H1 (cell line): Measurements from ENCODE around the gene DIPK1C. TPM values are rescaled to one million over a fixed set of nuclear protein-coding genes. Genes with fewer than 3 reads are reported as not detected.

Experiments
- CTCF ChIA-PET: fragments of 300-600 bp; sonication (Branson Sonifier 250); formaldehyde crosslinking; loops from one replicate; lab custom pipeline; 2021; ENCODE audit not compliant: partially characterized antibody; lab: Charles Lee
- POLR2A ChIA-PET: fragments of 300-600 bp; sonication (Branson Sonifier 250); formaldehyde crosslinking; loops from one replicate; lab custom pipeline; 2021; ENCODE audit warnings: inconsistent platforms; ENCODE audit not compliant: partially characterized antibody; lab: Charles Lee
- DNase-seq, 2 experiments: peaks; one replicate each; pipeline versions ENCODE4 v3.0.0 to v3.0.0-alpha.2; 2010 to 2022; ENCODE audit warnings: low spot score in 2 of 2, low read depth in 1 of 2, mixed read lengths in 1 of 2
- FAIRE-seq: peaks from 2 replicates; lab custom pipeline; 2011; peaks lifted over from hg19 to GRCh38; lab: Jason Lieb, UNC
- H2AFZ ChIP-seq: 2 replicates; pipeline ENCODE4 v1.8.1; 2012; ENCODE audit warnings: low read length, inconsistent platforms
- H2AK5ac ChIP-seq: 2 replicates; pipeline ENCODE4 v1.6.1; 2013; ENCODE audit warnings: low read depth, low read length
- H2BK120ac ChIP-seq: replicated peaks from 2 replicates; pipeline ENCODE3; 2013; ENCODE audit warnings: low read depth, low read length, inconsistent platforms
- H2BK12ac ChIP-seq: 2 replicates; pipeline ENCODE4 v1.6.1; 2013; ENCODE audit warnings: low read depth, low read length
- H2BK15ac ChIP-seq: 2 replicates; pipeline ENCODE4 v1.6.1; 2013; ENCODE audit warnings: low read length
- H2BK20ac ChIP-seq: 2 replicates; pipeline ENCODE4 v1.6.1; 2013; ENCODE audit warnings: low read length
- H2BK5ac ChIP-seq: 2 replicates; pipeline ENCODE4 v1.6.1; 2013; ENCODE audit warnings: low read depth, low read length
- H3K14ac ChIP-seq: 2 replicates; pipeline ENCODE4 v1.6.1; 2013; ENCODE audit warnings: inconsistent platforms; ENCODE audit not compliant: insufficient read length
- H3K18ac ChIP-seq: 2 replicates; pipeline ENCODE4 v1.6.1; 2013; ENCODE audit warnings: low read length; ENCODE audit errors: extremely low read depth
- H3K23ac ChIP-seq: 2 replicates; pipeline ENCODE4 v1.6.1; 2013; ENCODE audit warnings: inconsistent platforms; ENCODE audit not compliant: insufficient read length
- H3K23me2 ChIP-seq: 2 replicates; pipeline ENCODE4 v1.6.1; 2013; ENCODE audit warnings: low read depth, low read length
- H3K27ac ChIP-seq: 2 replicates; pipeline ENCODE4 v1.6.1; 2011; ENCODE audit warnings: low read depth, low read length, inconsistent platforms
- H3K27me3 ChIP-seq, 4 experiments: replicated peaks in 1 of 4; 1 replicate in 1 of 4; 2 replicates in 3 of 4; pipeline versions ENCODE4 v1.6.1 to v1.8.1; 2011 to 2013; ENCODE audit warnings: low read length in 3 of 4, mild to moderate bottlenecking in 3 of 4, inconsistent platforms in 2 of 4, mixed read lengths in 2 of 4, moderate library complexity in 1 of 4; ENCODE audit not compliant: control insufficient read depth in 3 of 4, insufficient read depth in 3 of 4; ENCODE audit errors: extremely low read depth in 1 of 4
- H3K36me3 ChIP-seq, 4 experiments: 2 replicates each; pipeline versions ENCODE4 v1.6.1 to v1.8.1; 2011 to 2013; ENCODE audit warnings: mild to moderate bottlenecking in 4 of 4, low read length in 3 of 4, moderate library complexity in 2 of 4, control low read depth in 1 of 4, inconsistent platforms in 1 of 4; ENCODE audit not compliant: insufficient read depth in 4 of 4, control insufficient read depth in 2 of 4
- H3K4ac ChIP-seq: replicated peaks from 2 replicates; pipeline ENCODE3; 2013; ENCODE audit warnings: low read length, low read depth, mixed read lengths, inconsistent platforms; ENCODE audit not compliant: insufficient read length
- H3K4me1 ChIP-seq, 4 experiments: replicated peaks in 1 of 4; 1 replicate in 1 of 4; 2 replicates in 3 of 4; pipeline versions ENCODE4 v1.6.1 to v1.8.1; 2011 to 2013; ENCODE audit warnings: low read length in 3 of 4, inconsistent platforms in 2 of 4, mixed read lengths in 1 of 4; ENCODE audit not compliant: insufficient read depth in 4 of 4, control insufficient read depth in 3 of 4
- H3K4me2 ChIP-seq, 2 experiments: 2 replicates each; pipeline versions ENCODE4 v1.6.1 to v1.8.1; 2011 to 2013; ENCODE audit warnings: low read depth in 2 of 2, low read length in 2 of 2, control low read depth in 1 of 2, inconsistent platforms in 1 of 2, mild to moderate bottlenecking in 1 of 2; ENCODE audit not compliant: insufficient read depth in 1 of 2
- H3K4me3 ChIP-seq, 4 experiments: fragments of 200-600, 300-600 bp in 1 of 4; sonication (generic), shearing (Covaris generic), sonication (Bioruptor Twin) in 1 of 4; 2 replicates each; pipeline versions ENCODE4 v1.5.1 to v1.8.1; 2011 to 2016; ENCODE audit warnings: low read length in 4 of 4, low read depth in 3 of 4, control low read depth in 2 of 4, inconsistent platforms in 2 of 4, mild to moderate bottlenecking in 2 of 4, mixed read lengths in 1 of 4, moderate library complexity in 1 of 4; ENCODE audit not compliant: insufficient read depth in 2 of 4; ENCODE audit errors: extremely low read depth in 1 of 4
- H3K56ac ChIP-seq: replicated peaks from 2 replicates; pipeline ENCODE3; 2013; ENCODE audit warnings: low read depth, mild to moderate bottlenecking, mixed read lengths, low read length, inconsistent platforms; ENCODE audit not compliant: insufficient read length
- H3K79me1 ChIP-seq: 2 replicates; pipeline ENCODE4 v1.6.1; 2013; ENCODE audit warnings: low read depth, low read length, control low read depth
- H3K79me2 ChIP-seq, 2 experiments: 2 replicates each; pipeline versions ENCODE4 v1.6.1 to v1.8.1; 2012 to 2013; ENCODE audit warnings: low read length in 2 of 2, mild to moderate bottlenecking in 2 of 2, inconsistent platforms in 1 of 2; ENCODE audit not compliant: insufficient read depth in 2 of 2, control insufficient read depth in 1 of 2
- H3K9ac ChIP-seq, 4 experiments: replicated peaks in 1 of 4; 1 replicate in 1 of 4; 2 replicates in 3 of 4; pipeline versions ENCODE4 v1.6.1 to v1.8.1; 2011 to 2013; ENCODE audit warnings: low read depth in 3 of 4, low read length in 3 of 4, control low read depth in 2 of 4, mild to moderate bottlenecking in 2 of 4, moderate library complexity in 2 of 4, inconsistent platforms in 1 of 4; ENCODE audit errors: extremely low read depth in 1 of 4
- H3K9me3 ChIP-seq, 2 experiments: 2 replicates each; pipeline versions ENCODE4 v1.6.1 to v1.8.1; 2012 to 2013; ENCODE audit warnings: mild to moderate bottlenecking in 2 of 2, moderate library complexity in 2 of 2, control low read depth in 1 of 2, inconsistent platforms in 1 of 2, low read depth in 1 of 2, low read length in 1 of 2, mixed read lengths in 1 of 2; ENCODE audit not compliant: insufficient read depth in 2 of 2
- H4K20me1 ChIP-seq, 2 experiments: replicated peaks in 1 of 2; 2 replicates each; pipeline versions ENCODE3 to v1.8.1; 2011 to 2013; ENCODE audit warnings: inconsistent platforms in 2 of 2, low read length in 2 of 2, mild to moderate bottlenecking in 1 of 2; ENCODE audit not compliant: insufficient read depth in 2 of 2, control insufficient read depth in 1 of 2
- H4K5ac ChIP-seq: 2 replicates; pipeline ENCODE4 v1.6.1; 2013; ENCODE audit warnings: low read length, low read depth, mixed read lengths, inconsistent platforms; ENCODE audit not compliant: insufficient read length
- H4K8ac ChIP-seq: 2 replicates; pipeline ENCODE4 v1.8.0; 2013; ENCODE audit warnings: mild to moderate bottlenecking, moderate library complexity, low read length, inconsistent platforms; ENCODE audit not compliant: insufficient read depth; ENCODE audit errors: extremely low read depth
- H4K91ac ChIP-seq: replicated peaks from 2 replicates; pipeline ENCODE3; 2013; ENCODE audit warnings: low read length, mixed read lengths, inconsistent platforms; ENCODE audit not compliant: insufficient read length
- BCL11A ChIP-seq, 2 experiments: IDR thresholded peaks; one replicate each; pipeline ENCODE4 v1.6.1; 2011; ENCODE audit warnings: low read depth in 2 of 2, low read length in 2 of 2, mild to moderate bottlenecking in 2 of 2
- CHD1 ChIP-seq: IDR thresholded peaks from 2 replicates; pipeline ENCODE4 v1.6.1; 2012; ENCODE audit warnings: low read depth, low read length, improper control_type of control experiment
- CREB1 ChIP-seq: IDR thresholded peaks from 2 replicates; pipeline ENCODE4 v1.6.1; 2012; ENCODE audit warnings: inconsistent platforms
- CTBP2 ChIP-seq: IDR thresholded peaks from 2 replicates; pipeline ENCODE4 v1.7.0; 2011; ENCODE audit warnings: borderline replicate concordance, mild to moderate bottlenecking, moderate library complexity, mixed read lengths, low read length; ENCODE audit not compliant: insufficient read depth, insufficient read length
- EGR1 ChIP-seq: IDR thresholded peaks from 2 replicates; pipeline ENCODE4 v1.6.1; 2011; ENCODE audit warnings: low read depth, low read length, borderline replicate concordance
- GABPA ChIP-seq: IDR thresholded peaks from 2 replicates; pipeline ENCODE4 v1.6.1; 2011; ENCODE audit warnings: mild to moderate bottlenecking, low read length, moderate library complexity, borderline replicate concordance; ENCODE audit not compliant: insufficient read depth
- POLR2A ChIP-seq, 2 experiments: IDR thresholded peaks; 1 replicate in 1 of 2; 2 replicates in 1 of 2; pipeline ENCODE4 v1.6.1; 2011; ENCODE audit warnings: low read depth in 2 of 2, low read length in 2 of 2, mild to moderate bottlenecking in 2 of 2; ENCODE audit errors: control extremely low read depth in 1 of 2
- POU5F1 ChIP-seq: IDR thresholded peaks from 2 replicates; pipeline ENCODE4 v1.6.1; 2011; ENCODE audit warnings: low read depth, mild to moderate bottlenecking, low read length, moderate library complexity
- RXRA ChIP-seq: IDR thresholded peaks from 2 replicates; pipeline ENCODE4 v1.6.1; 2011; ENCODE audit warnings: low read depth, mild to moderate bottlenecking, low read length, moderate library complexity; ENCODE audit not compliant: insufficient read depth
- TAF7 ChIP-seq: optimal IDR thresholded peaks from 2 replicates; pipeline ENCODE3; 2011; ENCODE audit warnings: low read depth, mild to moderate bottlenecking, inconsistent platforms, low read length, moderate library complexity, borderline replicate concordance
- YY1 ChIP-seq: IDR thresholded peaks from 2 replicates; pipeline ENCODE4 v1.6.1; 2011; ENCODE audit warnings: low read depth, mild to moderate bottlenecking, low read length
- WGBS, 2 experiments: shearing (Covaris generic) in 1 of 2; methylation state at CpG; one replicate each; pipeline versions ENCODE4 v1.1.6 to v1.1.7; 2013 to 2015; ENCODE audit warnings: low lambda C conversion rate in 2 of 2, mixed read lengths in 2 of 2, inconsistent platforms in 1 of 2, low coverage in 1 of 2, missing lambda C conversion rate in 1 of 2; ENCODE audit not compliant: insufficient replicate concordance in 2 of 2, insufficient coverage in 1 of 2, insufficient read length in 1 of 2; ENCODE audit errors: extremely low coverage in 1 of 2, missing lambda C conversion rate in 1 of 2; 5-methylcytosine and 5-hydroxymethylcytosine counted together
- polyA plus RNA-seq, 7 experiments: library from polyadenylated mRNA; depleted of rRNA in 3 of 7; stranded (reverse) in 5 of 7; unstranded in 2 of 7; fragments of >200 nt in 5 of 7; fragments of 200-250 nt in 2 of 7; gene quantifications; 1 replicate in 5 of 7; 2 replicates in 1 of 7; 4 replicates in 1 of 7; pipeline versions ENCODE4 v1.2.1 to v1.2.3, GENCODE V29; 2011 to 2013; ENCODE audit warnings: missing spikeins in 2 of 7, mixed read lengths in 2 of 7
- total RNA-seq: library from RNA; stranded (reverse); fragmentation: NEBNext Ultra II Directional; extraction: Animal tissue kit (Norgen Biotek cat#: 25700); gene quantifications from 2 replicates; pipeline ENCODE4 v1.2.1, GENCODE V29; 2021

The DIPK1C gene
- total and polyA plus RNA-seq, 2 of the 8 experiments (the other 6 are each of a cell fraction or from before 2014, with no cell fraction given), result 0.08 TPM; not detected in 1

DNA sequence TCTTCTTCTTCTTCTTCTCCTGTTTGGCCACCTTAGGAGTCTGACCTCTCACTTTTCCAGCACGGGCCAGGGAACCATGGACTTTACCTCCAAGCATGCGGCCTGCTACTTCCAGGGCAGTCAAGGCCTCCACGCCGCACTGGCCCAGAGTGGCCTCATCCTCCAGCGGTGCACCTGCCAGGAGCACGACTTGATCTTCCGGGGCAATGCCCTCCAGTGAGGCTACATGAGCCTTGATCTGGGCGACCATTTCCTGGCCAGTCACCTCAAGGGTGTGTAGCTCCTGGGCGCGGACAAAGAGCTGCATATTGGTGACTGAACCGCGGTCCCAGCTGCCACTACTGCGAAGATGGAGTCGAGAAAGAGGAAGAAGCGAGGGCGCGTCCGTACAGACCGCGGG is 67.1 kb downstream of the DIPK1C start:
- H3K23ac ChIP-seq, result no peak overlapping the region
- no peak overlapping the region for H2BK20ac ChIP-seq
- no peak overlapping the region for H3K4me3 ChIP-seq
- TF ChIP-seq EGR1 (no peak), BCL11A (IDR thresholded peaks at IDR 0.05; ENCODE audit: low read depth in 2 of 2, low read length in 2 of 2) (no peak), POU5F1 (no peak), CREB1 (no peak), TAF7 (no peak), CTBP2 (no peak), GABPA (no peak), YY1 (no peak), RXRA (no peak), POLR2A (IDR thresholded peaks at IDR 0.05; ENCODE audit: control extremely low read depth in 1 of 2, low read depth in 2 of 2, low read length in 2 of 2) (no peak), CHD1 (no peak)
- no peak overlapping the region for H2BK15ac ChIP-seq
- H3K4me1 ChIP-seq, result no peaks in the 10 kb centered on the region
- H3K23me2 ChIP-seq, result no peaks in the 10 kb centered on the region
- no peak overlapping the region for H2AK5ac ChIP-seq
- H3K56ac ChIP-seq, result no peak overlapping the region
- CTCF ChIA-PET, result interaction anchor here (0.6 kb wide), 1 partner anchor 40 kb away, joined by 3 read pairs; no protein-coding TSS in a partner anchor
- H4K8ac ChIP-seq, result no peak overlapping the region
- no peaks in the 10 kb centered on the region for H4K20me1 ChIP-seq
- no peak overlapping the region for H3K9ac ChIP-seq
- no peaks in the 10 kb centered on the region for H3K79me2 ChIP-seq
- H3K9me3 ChIP-seq, result no peaks in the 10 kb centered on the region
- no peak overlapping the region for H2BK5ac ChIP-seq
- no peaks in the 10 kb centered on the region for H3K36me3 ChIP-seq
- no peak for FAIRE-seq
- H3K18ac ChIP-seq, result no peak overlapping the region
- no peaks in the 10 kb centered on the region for H3K79me1 ChIP-seq
- DNase-seq, result no peak
- H3K14ac ChIP-seq, result no peak overlapping the region
- H3K4me2 ChIP-seq, result no peak overlapping the region
- H3K27ac ChIP-seq, result no peak overlapping the region
- no peak overlapping the region for H4K5ac ChIP-seq
- H4K91ac ChIP-seq, result no peak overlapping the region
- no peak overlapping the region for H3K4ac ChIP-seq
- POLR2A ChIA-PET, result no interaction called here
- no peak overlapping the region for H2AFZ ChIP-seq
- no peaks in the 10 kb centered on the region for H3K27me3 ChIP-seq
- H2BK120ac ChIP-seq, result no peak overlapping the region
- WGBS, 2 experiments, result 93% methylated on average over 16 of the region's 20 CpGs; no CpG with 5 or more reads in 1 of the 2 experiments
- H2BK12ac ChIP-seq, result no peak overlapping the region
